DMS53 (cell line): Measurements from ENCODE around the gene SPOUT1.

Experiments used
- DNase-seq: peaks from one replicate; lab custom pipeline; 2025; lab: John Stamatoyannopoulos, UW

Gene SPOUT1

GRCh38 chr9:128836509-128837145, 7.0 kb upstream of the SPOUT1 start:
- no peak for DNase-seq

DNA sequence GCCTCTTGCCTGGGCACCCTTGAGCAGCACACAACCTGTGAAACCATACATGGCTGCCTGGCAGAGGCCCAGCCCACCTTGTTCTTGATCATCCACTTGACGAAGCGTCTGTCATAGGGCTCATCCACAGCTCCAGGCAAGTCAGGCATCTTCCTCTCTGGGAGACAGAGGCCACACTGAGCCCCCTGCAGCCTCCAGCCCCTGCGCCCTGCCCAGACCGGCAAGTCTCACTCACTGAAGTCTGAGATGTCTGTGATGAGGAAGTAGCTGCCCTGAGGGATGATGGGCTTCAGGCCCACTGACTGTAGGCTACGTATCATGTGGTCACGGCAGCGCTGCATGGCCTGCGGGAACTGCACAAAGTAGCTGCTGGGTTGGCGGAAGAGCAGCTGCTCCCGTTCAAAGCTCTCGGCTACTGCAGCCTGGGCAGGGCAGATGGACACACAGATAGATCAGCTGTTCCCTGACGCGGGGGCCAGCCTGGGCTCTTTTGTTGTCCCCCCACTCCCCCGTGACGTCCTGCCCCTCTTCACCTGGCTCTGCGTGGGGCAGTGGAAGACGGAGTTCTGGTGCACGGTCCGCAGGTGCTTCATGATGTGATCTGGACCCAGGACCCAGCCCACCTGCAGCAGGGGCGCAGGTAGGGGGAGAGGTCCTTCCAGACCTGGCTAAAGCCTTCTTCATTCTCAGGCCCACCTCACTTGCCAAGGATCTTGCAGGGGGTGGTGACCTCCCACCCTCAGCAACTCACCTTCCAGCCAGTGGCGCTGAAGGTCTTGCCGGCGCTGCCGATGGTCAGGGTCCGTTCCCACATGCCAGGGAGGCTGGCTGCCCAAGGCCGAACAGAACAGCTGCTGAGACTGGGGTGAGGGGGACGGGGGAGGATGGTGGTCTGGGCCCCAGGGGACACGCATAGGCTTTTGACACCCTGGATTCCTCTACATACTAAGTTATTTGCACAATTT, 5.9 kb upstream of the SPOUT1 start:
- no peak for DNase-seq

- DNase-seq: no peak
Observed at GRCh38 chr9:128833696-128834095, 4.1 kb upstream of the SPOUT1 start.

- DNase-seq: no peak
Observed at GRCh38 chr9:128828719-128829452, 708 bp downstream of the SPOUT1 start.

DNA sequence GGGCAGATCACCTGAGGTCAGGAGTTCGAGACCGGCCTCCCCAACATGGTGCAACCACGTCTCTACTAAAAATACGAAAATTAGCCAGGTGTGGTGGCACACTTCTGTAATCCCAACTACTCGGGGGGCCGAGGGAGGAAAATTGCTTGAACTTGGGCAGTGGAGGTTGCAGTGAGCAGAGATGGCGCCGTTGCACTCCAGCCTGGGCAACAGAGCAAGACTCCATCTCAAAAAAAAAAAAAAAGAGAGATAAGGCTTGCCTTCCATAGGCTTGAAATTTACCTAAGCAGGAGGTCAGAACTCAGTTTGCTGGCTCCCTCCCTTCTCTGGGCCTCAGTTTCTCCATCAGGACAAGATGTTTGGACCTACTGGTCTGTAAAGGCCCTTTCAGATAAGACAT, 1.3 kb downstream of the SPOUT1 start:
- no peak for DNase-seq

DNA sequence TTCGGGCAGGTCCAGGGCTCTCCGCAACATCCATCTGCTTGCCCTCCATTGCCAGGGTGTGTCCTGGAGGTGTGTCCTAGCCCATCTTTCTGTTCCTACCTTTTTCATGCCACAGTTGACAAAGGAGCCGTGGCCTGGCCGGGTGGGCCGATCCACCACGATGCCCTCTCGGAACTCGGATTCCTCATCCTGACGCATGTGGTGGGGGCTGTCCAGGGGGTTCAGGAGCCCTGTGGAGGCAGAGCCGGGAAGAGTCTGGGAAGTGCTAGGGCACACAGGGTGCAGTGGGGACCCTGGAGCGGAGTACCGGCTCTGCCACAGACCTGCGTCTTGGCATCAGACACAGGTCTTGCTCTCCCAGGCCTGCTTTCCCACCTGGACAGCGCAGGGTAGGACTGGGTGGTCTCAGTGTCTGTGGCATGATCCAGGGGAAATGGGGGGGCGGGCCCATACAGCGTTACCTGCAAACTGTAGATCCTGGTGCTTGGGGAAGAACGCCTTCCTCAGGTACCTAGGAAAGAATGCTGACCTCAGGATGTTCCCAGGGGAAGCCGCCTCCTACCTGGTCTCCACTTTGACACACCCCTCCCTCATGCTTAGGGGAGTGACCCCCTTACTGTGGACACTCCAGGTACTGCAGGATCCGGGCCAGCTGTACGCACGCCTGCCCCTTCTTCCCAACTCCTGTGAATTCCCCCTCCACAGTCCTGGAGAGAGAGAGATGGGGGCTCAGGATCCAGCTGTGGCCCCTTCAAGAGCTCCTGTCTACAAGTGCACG, 3.5 kb downstream of the SPOUT1 start:
- peak; percentile 66 for DNase-seq

DNA sequence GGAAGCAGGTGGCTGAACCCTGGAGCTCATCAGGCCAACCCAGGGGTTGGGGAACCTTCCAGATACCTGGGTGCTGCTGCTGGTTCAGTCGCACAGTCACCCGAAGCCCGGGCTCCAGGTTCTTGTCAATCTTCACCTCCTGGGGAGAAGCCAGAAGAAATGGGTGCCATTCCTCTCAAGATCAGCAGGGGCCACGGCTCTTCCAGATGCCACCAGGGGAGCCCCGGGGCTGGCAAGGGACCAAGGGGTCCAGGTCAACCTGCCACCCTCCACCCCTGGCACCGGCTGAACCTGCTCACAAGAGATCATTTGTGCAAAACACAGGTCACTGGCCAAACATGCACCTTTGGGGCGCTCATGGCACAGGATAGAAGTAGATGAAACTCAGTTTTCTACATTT, 4.7 kb downstream of the SPOUT1 start:
- no peak for DNase-seq

GRCh38 chr9:128823903-128824406, 5.6 kb downstream of the SPOUT1 start:
- DNase-seq: no peak

DNA sequence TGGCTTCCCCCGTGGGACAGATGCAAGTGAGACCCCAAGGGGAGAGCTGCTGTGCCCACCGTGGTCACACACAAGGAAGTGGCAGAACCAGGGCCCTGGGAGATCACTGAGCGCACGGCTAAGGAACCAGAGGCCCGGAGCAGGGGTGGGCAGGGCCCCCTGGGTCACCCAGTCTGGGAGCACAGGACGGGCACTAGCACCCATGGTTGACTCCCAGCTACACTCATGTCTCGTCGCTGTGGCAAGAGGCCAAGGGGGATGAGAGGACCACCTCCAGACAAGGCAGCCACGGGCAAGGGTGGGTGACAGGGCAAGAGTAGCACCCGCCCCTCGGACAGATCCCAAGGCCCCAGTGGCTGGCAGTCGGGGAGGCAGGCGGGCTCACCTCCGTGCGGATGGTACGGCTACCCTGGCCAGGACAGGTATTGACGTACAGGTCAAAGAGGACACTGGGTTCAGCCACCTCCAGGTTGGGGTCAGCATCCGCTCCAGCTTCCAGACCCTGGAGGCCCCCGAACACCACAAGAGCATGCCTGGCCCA, 6.2 kb downstream of the SPOUT1 start:
- no peak for DNase-seq

DNA sequence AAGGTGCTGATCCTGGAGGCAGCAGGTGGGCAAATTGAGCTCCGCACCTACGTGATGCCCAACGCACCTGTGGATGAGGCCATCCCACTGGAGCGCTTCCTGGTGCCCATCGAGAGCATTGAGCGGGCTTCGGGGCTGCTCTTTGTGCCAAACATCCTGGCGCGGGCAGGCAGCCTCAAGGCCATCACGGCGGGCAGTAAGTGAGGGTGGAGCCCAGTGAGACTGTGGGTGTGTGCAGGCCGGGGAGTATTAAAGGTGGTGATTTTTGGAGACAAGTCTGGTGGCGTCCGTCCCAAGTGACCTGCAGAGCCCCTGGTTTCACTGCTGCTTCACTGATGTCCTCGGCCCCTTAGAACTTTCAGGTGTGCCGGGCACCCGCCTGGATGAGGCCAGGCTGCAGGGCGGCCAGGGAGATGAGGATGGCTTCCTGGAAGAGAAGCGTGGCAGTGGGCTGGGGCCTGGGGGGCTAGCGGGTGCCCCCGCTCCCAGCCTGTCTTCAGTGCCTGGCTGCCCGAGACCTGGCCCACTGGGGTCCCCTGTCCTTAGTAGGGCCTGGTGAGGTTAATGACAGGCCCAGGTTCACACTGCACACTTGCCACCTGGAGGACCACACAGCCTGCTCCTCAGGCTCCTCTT, 7.1 kb downstream of the SPOUT1 start:
- DNase-seq: no peak

DNA sequence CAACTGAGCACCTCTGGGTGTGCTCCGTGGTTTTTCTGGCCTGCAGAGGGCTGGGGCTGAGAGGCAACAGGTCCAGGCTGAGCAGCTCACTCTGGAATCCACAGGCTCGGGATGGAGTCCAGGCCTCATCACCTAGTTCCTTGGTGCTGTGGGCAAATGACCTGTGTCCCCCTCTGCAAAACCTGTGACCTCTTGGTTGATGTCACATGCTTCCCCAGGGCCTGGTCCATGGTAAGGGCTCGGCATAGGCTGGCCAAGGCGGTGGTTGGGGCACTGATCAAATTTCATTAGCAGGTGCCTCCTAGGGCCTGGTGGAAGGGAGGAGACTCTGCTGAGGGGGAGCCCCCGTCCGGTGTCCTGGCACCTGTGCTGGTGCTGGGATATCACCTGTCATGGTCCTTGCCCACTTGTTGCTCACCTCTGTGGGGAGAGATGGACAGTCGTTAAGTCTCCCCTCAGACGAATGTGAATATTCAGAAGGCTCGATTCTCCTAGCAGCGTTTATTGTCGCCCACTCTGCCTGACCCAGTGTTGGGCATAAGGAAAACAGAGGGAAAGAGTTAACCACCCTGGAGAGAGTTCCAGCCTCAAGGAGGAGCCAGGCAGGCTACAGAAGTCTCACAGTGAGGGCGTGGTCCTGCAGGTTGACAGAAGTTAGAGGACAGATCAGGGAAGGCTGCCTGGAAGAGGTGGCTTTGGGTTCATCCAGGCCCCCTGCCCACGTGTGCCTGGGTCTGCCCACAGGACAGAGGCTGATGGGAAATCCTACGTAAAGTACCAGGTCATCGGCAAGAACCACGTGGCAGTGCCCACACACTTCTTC, 7.8 kb downstream of the SPOUT1 start:
- DNase-seq: no peak

- no peak for DNase-seq
Observed at GRCh38 chr9:128820665-128821583, 8.7 kb downstream of the SPOUT1 start.

GRCh38 chr9:128819716-128820664, 9.6 kb downstream of the SPOUT1 start:
- peak; percentile 86 for DNase-seq

- DNase-seq: peak; percentile 81
Observed at GRCh38 chr9:128818839-128819715, 10.5 kb downstream of the SPOUT1 start.

GRCh38 chr9:128818099-128818838, 11.3 kb downstream of the SPOUT1 start, which contains the start of gene ENDOG:
TSS of gene ENDOG (plus strand) at chr9:128818500. CDS start at chr9:128818685, 185 bp downstream.
- peak; percentile 99 for DNase-seq

DNA sequence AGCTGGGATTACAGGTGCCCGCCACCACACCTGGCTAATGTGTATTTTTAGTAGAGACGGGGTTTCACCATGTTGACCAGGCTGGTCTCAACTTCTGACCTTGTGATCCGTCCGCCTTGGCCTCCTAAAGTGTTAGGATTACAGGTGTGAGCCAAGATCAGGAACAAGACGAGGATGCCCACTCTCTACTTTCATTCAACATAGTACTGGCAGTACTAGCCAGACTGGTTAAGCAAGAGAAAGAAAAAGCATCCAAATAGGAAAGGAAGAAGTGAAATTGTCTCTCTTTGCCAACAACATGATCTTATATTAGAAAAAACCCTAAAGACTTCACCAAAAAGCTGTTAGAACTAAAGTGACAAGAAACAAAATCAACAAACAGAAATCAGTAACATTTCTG, 18.7 kb downstream of the SPOUT1 start:
- no peak for DNase-seq
